Osteocyte (in vitro differentiated cells): Measurements from ENCODE around the gene ERFL. TPM values are rescaled to one million over a fixed set of nuclear protein-coding genes. Genes with fewer than 3 reads are reported as not detected.

Source experiments
- DNase-seq: peaks from one replicate; pipeline ENCODE4 v3.0.0; 2021; ENCODE audit warnings: mixed read lengths; ENCODE audit not compliant: unreplicated experiment; ENCODE audit errors: extremely low spot score
- H3K27ac Mint-ChIP-seq: one replicate; pipeline ENCODE4 v1.8.0; 2021; ENCODE audit warnings: mild to moderate bottlenecking, mixed read lengths; ENCODE audit not compliant: unreplicated experiment
- H3K27me3 Mint-ChIP-seq: one replicate; pipeline ENCODE4 v1.8.0; 2021; ENCODE audit warnings: mixed read lengths; ENCODE audit not compliant: unreplicated experiment
- H3K36me3 Mint-ChIP-seq: one replicate; pipeline ENCODE4 v1.8.0; 2021; ENCODE audit warnings: mixed read lengths; ENCODE audit not compliant: unreplicated experiment
- H3K4me1 Mint-ChIP-seq: one replicate; pipeline ENCODE4 v1.8.0; 2021; ENCODE audit warnings: mixed read lengths; ENCODE audit not compliant: unreplicated experiment
- H3K4me3 Mint-ChIP-seq: one replicate; pipeline ENCODE4 v1.8.0; 2021; ENCODE audit warnings: mild to moderate bottlenecking, moderate library complexity, mixed read lengths; ENCODE audit not compliant: unreplicated experiment
- H3K9me3 Mint-ChIP-seq: one replicate; pipeline ENCODE4 v1.8.0; 2021; ENCODE audit warnings: mixed read lengths; ENCODE audit not compliant: unreplicated experiment
- CTCF ChIP-seq: fragments of 200-600 bp; sonication (generic); IDR thresholded peaks from 2 replicates; pipeline ENCODE4 v1.5.0; 2021; ENCODE audit warnings: antibody characterized with exemption, mild to moderate bottlenecking, moderate library complexity
- total RNA-seq: library from RNA; stranded (reverse); gene quantifications from 2 replicates; pipeline ENCODE4 v1.2.1, GENCODE V29; 2021

The ERFL gene
- total RNA-seq, 1 donor from 2014 or later, result 0.38 TPM

- no peaks in the 10 kb centered on the region for H3K4me1 Mint-ChIP-seq
- no peak for DNase-seq
- H3K4me3 Mint-ChIP-seq, result no peak overlapping the region
- no peak overlapping the region for H3K27ac Mint-ChIP-seq
- no peak for TF ChIP-seq CTCF
- H3K27me3 Mint-ChIP-seq, result no peaks in the 10 kb centered on the region
- peaks cover 10% of the 10 kb centered on the region for H3K36me3 Mint-ChIP-seq
- H3K9me3 Mint-ChIP-seq, result no peaks in the 10 kb centered on the region
These were observed 35.9 kb downstream of the ERFL start for GRCh38 chr19:41892173-41892902.

GRCh38 chr19:41890936-41891335 lies 37.3 kb downstream of the ERFL start:
- no peak overlapping the region for H3K27ac Mint-ChIP-seq
- H3K4me3 Mint-ChIP-seq, result no peak overlapping the region
- no peak for DNase-seq
- no peaks in the 10 kb centered on the region for H3K27me3 Mint-ChIP-seq
- peaks cover 14% of the 10 kb centered on the region for H3K4me1 Mint-ChIP-seq
- TF ChIP-seq CTCF, result no peak
- H3K36me3 Mint-ChIP-seq, result peaks cover 9% of the 10 kb centered on the region
- no peaks in the 10 kb centered on the region for H3K9me3 Mint-ChIP-seq

GRCh38 chr19:41889896-41890295 lies 38.4 kb downstream of the ERFL start:
- no peak for TF ChIP-seq CTCF
- Mint-ChIP-seq H3K4me1 (peaks cover 17% of the 10 kb centered on the region), H3K27me3 (no peaks in the 10 kb centered on the region), H3K9me3 (no peaks in the 10 kb centered on the region), H3K27ac (no peak overlapping the region), H3K4me3 (no peak overlapping the region), H3K36me3 (peaks cover 3% of the 10 kb centered on the region)
- DNase-seq, result no peak

GRCh38 chr19:41888926-41889325 lies 39.3 kb downstream of the ERFL start:
- no peaks in the 10 kb centered on the region for H3K9me3 Mint-ChIP-seq
- no peak for DNase-seq
- no peak overlapping the region for H3K4me3 Mint-ChIP-seq
- TF ChIP-seq CTCF, result no peak
- H3K27ac Mint-ChIP-seq, result no peak overlapping the region
- peaks cover 21% of the 10 kb centered on the region for H3K4me1 Mint-ChIP-seq
- H3K27me3 Mint-ChIP-seq, result no peaks in the 10 kb centered on the region
- peaks cover 3% of the 10 kb centered on the region for H3K36me3 Mint-ChIP-seq

GRCh38 chr19:41887711-41888382 lies 40.4 kb downstream of the ERFL start:
- no peak for DNase-seq
- H3K9me3 Mint-ChIP-seq, result no peaks in the 10 kb centered on the region
- H3K27me3 Mint-ChIP-seq, result no peaks in the 10 kb centered on the region
- no peak overlapping the region for H3K4me3 Mint-ChIP-seq
- peaks cover 3% of the 10 kb centered on the region for H3K36me3 Mint-ChIP-seq
- no peak for TF ChIP-seq CTCF
- H3K4me1 Mint-ChIP-seq, result peaks cover 23% of the 10 kb centered on the region
- no peak overlapping the region for H3K27ac Mint-ChIP-seq
